ENCODE data around the gene HPCAL1. TPM values are rescaled to one million over a fixed set of nuclear protein-coding genes. Genes with fewer than 3 reads are reported as not detected.

Gene HPCAL1
- total and polyA plus RNA-seq, 2 of the 8 experiments (the other 6 are each of a cell fraction or from before 2014, with no cell fraction given), result 5.8 to 8.6 TPM

DNA sequence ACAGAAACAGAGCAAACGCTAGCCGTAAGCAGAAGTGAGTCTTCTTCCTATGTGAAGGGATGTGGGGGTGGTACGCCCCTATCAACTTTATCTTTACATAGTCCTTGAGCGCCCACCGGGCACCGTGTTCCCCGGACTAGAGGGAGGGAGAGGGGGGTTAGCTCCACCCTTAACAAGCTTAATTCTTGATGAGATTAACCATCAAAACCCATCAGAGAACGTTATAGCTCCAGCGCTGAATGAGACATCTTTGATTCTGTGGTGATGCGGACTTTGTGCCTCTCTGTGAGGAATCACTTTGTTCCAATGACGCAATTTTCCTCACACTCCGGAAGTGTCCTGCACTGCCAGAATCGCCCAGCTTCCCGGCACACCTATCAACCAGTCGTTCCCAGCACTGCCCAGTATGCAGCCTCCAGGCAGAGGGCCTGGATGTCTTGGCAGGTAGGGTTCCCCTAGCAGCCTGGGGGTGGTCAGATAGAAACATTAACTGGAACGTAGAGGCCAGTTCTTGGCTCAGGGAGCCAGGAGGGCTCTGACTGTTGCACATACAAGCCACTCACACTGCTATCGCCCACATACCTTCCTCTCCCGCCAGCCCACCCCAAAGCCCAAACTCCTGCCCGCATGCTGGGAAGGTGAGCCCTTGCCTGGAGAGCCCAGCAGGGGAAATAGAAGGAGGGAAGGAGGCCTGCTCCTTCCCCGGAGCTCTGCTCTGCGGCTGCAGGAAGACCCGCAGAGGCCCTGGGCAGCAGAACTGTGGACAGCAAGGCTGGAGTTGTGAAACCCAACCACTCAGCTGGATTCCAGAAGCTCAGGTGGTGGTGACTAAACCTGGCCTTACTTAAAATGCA is 147.4 kb downstream of the HPCAL1 start (continued):
- no peak for TF ChIP-seq RAD21 (IDR thresholded peaks at IDR 0.05 in 1 of 2, conservative IDR thresholded peaks at IDR 0.05 in 1 of 2; ENCODE audit: low read depth in 2 of 2, low read length in 2 of 2)
- no peak for TF ChIP-seq RNF2 (IDR thresholded peaks at IDR 0.05; ENCODE audit: borderline replicate concordance, low read depth, low read length, missing control alignments, poor library complexity, severe bottlenecking)
- no peak for TF ChIP-seq POU5F1 (IDR thresholded peaks at IDR 0.05; ENCODE audit: low read depth, low read length)
- TF ChIP-seq CTBP2 (IDR thresholded peaks at IDR 0.05; ENCODE audit: borderline replicate concordance, insufficient read depth, insufficient read length, low read length), result no peak
- no peak for TF ChIP-seq CBX8 (IDR thresholded peaks at IDR 0.05; ENCODE audit: borderline replicate concordance, low read depth, low read length)
- no peak for TF ChIP-seq TCF12 (IDR thresholded peaks at IDR 0.05; ENCODE audit: low read depth, low read length)
- no peak for TF ChIP-seq SP1 (IDR thresholded peaks at IDR 0.05; ENCODE audit: low read depth, low read length)
- TF ChIP-seq SP4 (IDR thresholded peaks at IDR 0.05; ENCODE audit: low read length), result no peak
- TF ChIP-seq, protein P1, sequence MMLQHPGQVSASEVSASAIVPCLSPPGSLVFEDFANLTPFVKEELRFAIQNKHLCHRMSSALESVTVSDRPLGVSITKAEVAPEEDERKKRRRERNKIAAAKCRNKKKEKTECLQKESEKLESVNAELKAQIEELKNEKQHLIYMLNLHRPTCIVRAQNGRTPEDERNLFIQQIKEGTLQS (IDR thresholded peaks at IDR 0.05; ENCODE audit: insufficient read depth, low read depth, low read length), result no peak
- no peak for TF ChIP-seq JUN (IDR thresholded peaks at IDR 0.05; ENCODE audit: low read depth, low read length)
- TF ChIP-seq RXRA (IDR thresholded peaks at IDR 0.05; ENCODE audit: insufficient read depth, low read depth, low read length), result no peak
